Caco-2 (cell line): ENCODE results near the gene NES. TPM values are rescaled to one million over a fixed set of nuclear protein-coding genes. Genes with fewer than 3 reads are reported as not detected.

ENCODE experiments used
- BruUV-seq: library from RNA; stranded (reverse); fragments of 400-500 nt; replicated peaks from 2 replicates; lab custom pipeline; 2021; lab: Mats Ljungman, UMichigan
- CTCF ChIA-PET: fragments of 300-600 bp; sonication (Branson Sonifier 250); formaldehyde crosslinking; loops from one replicate; lab custom pipeline; 2022; ENCODE audit warnings: antibody characterized with exemption; lab: Charles Lee
- POLR2A ChIA-PET: fragments of 300-600 bp; sonication (Branson Sonifier 250); formaldehyde crosslinking; loops from one replicate; lab custom pipeline; 2022; ENCODE audit warnings: antibody characterized with exemption; lab: Charles Lee
- DNase-seq, 2 experiments: peaks; one replicate each; pipeline versions ENCODE4 v3.0.0 to v3.0.0-alpha.2; 2020 to 2022
- H3K27me3 ChIP-seq: replicated peaks from 2 replicates; pipeline ENCODE4 v1.6.0; 2011; ENCODE audit warnings: low read length; ENCODE audit not compliant: control insufficient read depth, insufficient read depth
- H3K36me3 ChIP-seq: 2 replicates; pipeline ENCODE4 v1.5.1; 2011; ENCODE audit warnings: low read length; ENCODE audit not compliant: control insufficient read depth, insufficient read depth
- H3K4me1 ChIP-seq: fragments of 250-450 bp; sonication (Bioruptor Pico); 2 replicates; pipeline ENCODE4 v1.5.1; 2020; ENCODE audit warnings: mild to moderate bottlenecking
- H3K4me3 ChIP-seq: 2 replicates; pipeline ENCODE4 v1.5.1; 2011; ENCODE audit warnings: low read depth, mild to moderate bottlenecking, control low read depth, low read length
- H3K9me3 ChIP-seq: fragments of 250-450 bp; sonication (Bioruptor Pico); 2 replicates; pipeline ENCODE4 v1.5.1; 2020; ENCODE audit warnings: mild to moderate bottlenecking, moderate library complexity
- H3K27ac Mint-ChIP-seq: one replicate; pipeline ENCODE4 v1.8.0; 2022; ENCODE audit warnings: mixed read lengths; ENCODE audit not compliant: unreplicated experiment
- H3K27me3 Mint-ChIP-seq: one replicate; pipeline ENCODE4 v1.8.0; 2022; ENCODE audit warnings: mixed read lengths; ENCODE audit not compliant: insufficient read depth, unreplicated experiment
- H3K36me3 Mint-ChIP-seq: one replicate; pipeline ENCODE4 v1.8.0; 2022; ENCODE audit warnings: mild to moderate bottlenecking, mixed read lengths; ENCODE audit not compliant: insufficient read depth, unreplicated experiment
- H3K4me1 Mint-ChIP-seq: one replicate; pipeline ENCODE4 v1.8.0; 2022; ENCODE audit warnings: low read depth, mixed read lengths; ENCODE audit not compliant: unreplicated experiment
- H3K4me3 Mint-ChIP-seq: one replicate; pipeline ENCODE4 v1.8.0; 2022; ENCODE audit warnings: mild to moderate bottlenecking, moderate library complexity, mixed read lengths; ENCODE audit not compliant: unreplicated experiment
- H3K9me3 Mint-ChIP-seq: one replicate; pipeline ENCODE4 v1.8.0; 2022; ENCODE audit warnings: mixed read lengths; ENCODE audit not compliant: unreplicated experiment
- intact Hi-C: fragments of 100-400 bp; cut with micrococcal nuclease; formaldehyde crosslinking; loops from one replicate; pipeline ENCODE4 v1.10.0; 2022; ENCODE audit not compliant: unreplicated experiment
- total RNA-seq: library from RNA; stranded (reverse); gene quantifications from 2 replicates; pipeline ENCODE4 v1.2.3, GENCODE V29; 2022
- TF ChIP-seq, protein P1 (sequence below), 2 experiments: fragments of 200-600 bp in 1 of 2; IDR thresholded peaks; 1 replicate in 1 of 2; 2 replicates in 1 of 2; pipeline versions ENCODE4 v1.5.1 to v1.8.0; 2011 to 2022; ENCODE audit warnings: antibody characterized with exemption in 1 of 2, control low read depth in 1 of 2, inconsistent platforms in 1 of 2, low read depth in 1 of 2, low read length in 1 of 2, mild to moderate bottlenecking in 1 of 2, moderate library complexity in 1 of 2; ENCODE audit not compliant: insufficient read depth in 1 of 2, severe bottlenecking in 1 of 2, unreplicated experiment in 1 of 2

The NES gene
- total RNA-seq, 1 experiment from 2014 or later: 18.0 TPM

DNA sequence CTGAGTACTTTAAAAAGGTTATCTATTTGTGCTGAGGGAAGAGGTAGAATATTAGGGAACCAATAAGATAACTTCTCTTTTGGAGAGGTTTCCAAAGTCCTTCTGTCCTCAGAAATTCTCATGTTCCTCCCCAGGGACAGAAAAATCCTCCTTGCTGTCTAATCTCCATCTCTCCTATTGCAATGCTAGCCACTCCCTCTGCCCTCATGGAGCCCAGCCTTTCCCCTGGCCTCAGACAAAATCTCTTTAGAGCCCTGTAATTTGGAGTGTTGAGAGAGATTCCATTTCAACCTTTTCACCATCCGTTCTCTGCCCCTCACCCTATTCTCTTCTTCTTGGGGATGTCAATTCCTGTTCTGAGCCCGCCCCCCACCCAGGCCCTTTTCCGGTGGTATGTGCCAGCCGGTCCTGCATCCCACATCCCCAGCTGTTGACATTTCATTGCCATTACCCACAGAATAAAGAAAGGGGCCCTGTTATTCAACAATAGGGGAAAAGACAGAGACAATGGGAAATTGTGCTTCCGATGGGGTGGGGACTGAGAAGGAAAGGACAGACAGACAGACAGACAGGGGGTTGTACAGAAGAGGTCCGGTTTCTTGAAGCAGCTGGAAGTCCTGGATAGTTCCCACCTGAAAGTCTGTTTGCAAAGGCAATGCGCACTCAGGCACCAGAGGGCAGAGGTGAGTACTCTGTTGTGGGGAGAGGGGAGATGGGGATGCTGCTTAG lies 58.2 kb downstream of the NES start, which contains the start of gene HAPLN2:
HAPLN2 (plus strand) TSS at position 563 of the 729 bp plus-strand sequence. CDS start 4,076 bp downstream, outside the sequence.
- 0 out of 2 replicates have a peak, but pooled peaks cover under 1% of the 10 kb centered on the region for H3K4me1 ChIP-seq
- intact Hi-C loops: no loop called here
- H3K36me3 ChIP-seq: no peaks in the 10 kb centered on the region
- peaks cover 25% of the 10 kb centered on the region for H3K27me3 Mint-ChIP-seq
- H3K9me3 ChIP-seq: no peaks in the 10 kb centered on the region
- H3K36me3 Mint-ChIP-seq: no peaks in the 10 kb centered on the region
- POLR2A ChIA-PET: interaction anchor here (0.5 to 0.6 kb wide), 2 partner anchors 42 to 107 kb away, joined by 3 to 5 read pairs; no protein-coding TSS in a partner anchor
- no peaks in the 10 kb centered on the region; the same call in 1 of the 2 replicates for H3K27me3 ChIP-seq
- TF ChIP-seq, protein P1, sequence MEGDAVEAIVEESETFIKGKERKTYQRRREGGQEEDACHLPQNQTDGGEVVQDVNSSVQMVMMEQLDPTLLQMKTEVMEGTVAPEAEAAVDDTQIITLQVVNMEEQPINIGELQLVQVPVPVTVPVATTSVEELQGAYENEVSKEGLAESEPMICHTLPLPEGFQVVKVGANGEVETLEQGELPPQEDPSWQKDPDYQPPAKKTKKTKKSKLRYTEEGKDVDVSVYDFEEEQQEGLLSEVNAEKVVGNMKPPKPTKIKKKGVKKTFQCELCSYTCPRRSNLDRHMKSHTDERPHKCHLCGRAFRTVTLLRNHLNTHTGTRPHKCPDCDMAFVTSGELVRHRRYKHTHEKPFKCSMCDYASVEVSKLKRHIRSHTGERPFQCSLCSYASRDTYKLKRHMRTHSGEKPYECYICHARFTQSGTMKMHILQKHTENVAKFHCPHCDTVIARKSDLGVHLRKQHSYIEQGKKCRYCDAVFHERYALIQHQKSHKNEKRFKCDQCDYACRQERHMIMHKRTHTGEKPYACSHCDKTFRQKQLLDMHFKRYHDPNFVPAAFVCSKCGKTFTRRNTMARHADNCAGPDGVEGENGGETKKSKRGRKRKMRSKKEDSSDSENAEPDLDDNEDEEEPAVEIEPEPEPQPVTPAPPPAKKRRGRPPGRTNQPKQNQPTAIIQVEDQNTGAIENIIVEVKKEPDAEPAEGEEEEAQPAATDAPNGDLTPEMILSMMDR (IDR thresholded peaks at IDR 0.05; ENCODE audit: insufficient read depth in 1 of 2, low read depth in 1 of 2, low read length in 1 of 2, severe bottlenecking in 1 of 2, unreplicated experiment in 1 of 2): peak; percentile 60 to 82
- H3K27ac Mint-ChIP-seq: no peak within 1 kb of the TSS
- no TSS peak for BruUV-seq
- no peaks in the 10 kb centered on the region for H3K9me3 Mint-ChIP-seq
- DNase-seq: peak; percentile 56 to 63
- peaks cover 7% of the 10 kb centered on the region for H3K4me1 Mint-ChIP-seq
- no peak within 1 kb of the TSS for H3K4me3 ChIP-seq
- H3K4me3 Mint-ChIP-seq: no peak within 1 kb of the TSS
- CTCF ChIA-PET: interaction anchor here (1.0 to 2.2 kb wide), 6 partner anchors 9 to 309 kb away, joined by 3 to 13 read pairs (median 5); partner anchors contain the start of gene NES

Other genes starting within 250 kb of the NES start
- 18.6 and 21.4 TPM in 2 replicates for gene MEF2D, start 176.6 kb downstream of the NES start, total RNA-seq
- gene IQGAP3, start 104.8 kb downstream of the NES start, total RNA-seq: 35.8 and 37.6 TPM in 2 replicates
- gene TTC24, start 97.7 kb downstream of the NES start, total RNA-seq: not detected in 2 replicates
- 99.8 and 105 TPM in 2 replicates for gene NAXE, start 85.6 kb downstream of the NES start, total RNA-seq
- gene GPATCH4, start 75.9 kb downstream of the NES start, total RNA-seq: 52.5 and 53.5 TPM in 2 replicates
- not detected in 2 replicates for gene HAPLN2, start 58.0 kb downstream of the NES start, total RNA-seq
- not detected in 2 replicates for gene BCAN, start 35.3 kb downstream of the NES start, total RNA-seq
- gene CRABP2, start 28.2 kb upstream of the NES start, total RNA-seq: 27.1 and 30.6 TPM in 2 replicates
- gene METTL25B, start 51.1 kb upstream of the NES start, total RNA-seq: 26.6 and 27.6 TPM in 2 replicates
- gene ISG20L2, start 51.4 kb upstream of the NES start, total RNA-seq: 42.3 and 44.1 TPM in 2 replicates
- gene MRPL24, start 63.7 kb upstream of the NES start, total RNA-seq: 52.6 and 54.2 TPM in 2 replicates
- 414 and 431 TPM in 2 replicates for gene HDGF, start 74.3 kb upstream of the NES start, total RNA-seq
- 94.4 and 101 TPM in 2 replicates for gene PRCC, start 90.1 kb upstream of the NES start, total RNA-seq
- gene SH2D2A, start 139.4 kb upstream of the NES start, total RNA-seq: 5.5 and 6.5 TPM in 2 replicates
- gene INSRR, start 181.7 kb upstream of the NES start, total RNA-seq: not detected in 2 replicates
- gene NTRK1, start 183.5 kb upstream of the NES start, total RNA-seq: not detected in 2 replicates
- gene PEAR1, start 216.3 kb upstream of the NES start, total RNA-seq: 0.18 and 0.39 TPM in 2 replicates
- not detected in 2 replicates for gene LRRC71, start 243.2 kb upstream of the NES start, total RNA-seq